SK-N-MC (cell line): Measurements from ENCODE around the gene MAP3K12.

Source experiments
- EZH2 ChIP-seq: fragments of 200-600 bp; sonication (generic); IDR thresholded peaks from one replicate; pipeline ENCODE4 v1.6.1; 2017; ENCODE audit warnings: antibody characterized with exemption
- POLR2AphosphoS5 ChIP-seq: IDR thresholded peaks from 2 replicates; pipeline ENCODE4 v1.6.1; 2012; ENCODE audit warnings: mild to moderate bottlenecking, low read depth, low read length, borderline replicate concordance

- TF ChIP-seq POLR2AphosphoS5 (no peak), EZH2 (no peak)
These were observed 23.9 kb upstream of the MAP3K12 start for GRCh38 chr12:53523131-53523530.
